GM12878 (cell line): ENCODE data around the gene MB21D2. TPM values are rescaled to one million over a fixed set of nuclear protein-coding genes. Genes with fewer than 3 reads are reported as not detected.

Experiments used
- ATAC-seq: fragments of 200-7000 bp; cut with Tn5 transposase; 3 replicates; pipeline ENCODE4 v1.9.1; 2020; ENCODE audit warnings: mild to moderate bottlenecking, moderate library complexity
- BruUV-seq: library from RNA; stranded (reverse); fragments of 400-500 nt; replicated peaks from 2 replicates; lab custom pipeline; 2021; lab: Mats Ljungman, UMichigan
- CTCF ChIA-PET: fragments of 300-600 bp; sonication (Branson Sonifier 250); formaldehyde crosslinking; extraction: SDS; loops from one replicate; lab custom pipeline; 2021; ENCODE audit warnings: inconsistent platforms; lab: Yijun Ruan, JAX
- POLR2A ChIA-PET: fragments of 350-600 bp; formaldehyde crosslinking; extraction: SDS; loops from one replicate; lab custom pipeline; 2021; ENCODE audit warnings: inconsistent platforms; lab: Charles Lee
- RAD21 ChIA-PET: fragments of 300-600 bp; sonication (Branson Sonifier 250); formaldehyde crosslinking; loops from one replicate; lab custom pipeline; 2023; ENCODE audit warnings: antibody characterized with exemption; ENCODE audit not compliant: unreplicated experiment; lab: Charles Lee
- SMC1A ChIA-PET: fragments of 300-600 bp; sonication (Branson Sonifier 250); formaldehyde crosslinking; loops from one replicate; lab custom pipeline; 2023; ENCODE audit not compliant: unreplicated experiment, uncharacterized antibody; lab: Charles Lee
- DNase-seq: peaks from one replicate; pipeline ENCODE4 v3.0.0-alpha.2; 2011; ENCODE audit warnings: low read depth, low spot score
- FAIRE-seq: peaks from 3 replicates; lab custom pipeline; 2011; peaks lifted over from hg19 to GRCh38; lab: Jason Lieb, UNC
- H2AFZ ChIP-seq: 2 replicates; pipeline ENCODE4 v1.6.0; 2011; ENCODE audit warnings: low read depth, low read length, control low read depth; ENCODE audit not compliant: control insufficient read depth
- H3K27ac ChIP-seq: 2 replicates; pipeline ENCODE4 v1.5.1; 2011; ENCODE audit warnings: control low read depth; ENCODE audit not compliant: control insufficient read depth, insufficient read depth
- H3K27me3 ChIP-seq, 2 experiments: replicated peaks in 1 of 2; 2 replicates each; pipeline versions ENCODE4 v1.6.0 to v1.6.1; 2011; ENCODE audit warnings: low read length in 1 of 2; ENCODE audit not compliant: control insufficient read depth in 2 of 2, insufficient read depth in 2 of 2
- H3K36me3 ChIP-seq, 2 experiments: 2 replicates each; pipeline ENCODE4 v1.5.1; 2011; ENCODE audit warnings: low read length in 1 of 2; ENCODE audit not compliant: control insufficient read depth in 2 of 2, insufficient read depth in 2 of 2
- H3K4me1 ChIP-seq: 2 replicates; pipeline ENCODE4 v1.6.1; 2011; ENCODE audit warnings: mild to moderate bottlenecking, low read length, moderate library complexity, mixed read lengths; ENCODE audit not compliant: control insufficient read depth, insufficient read depth
- H3K4me2 ChIP-seq: 2 replicates; pipeline ENCODE4 v1.6.0; 2011; ENCODE audit warnings: control low read depth; ENCODE audit not compliant: control insufficient read depth, insufficient read depth
- H3K4me3 ChIP-seq: fragments of 200-600 bp; sonication (generic); 2 replicates; pipeline ENCODE4 v1.5.1; 2016
- H3K79me2 ChIP-seq: 2 replicates; pipeline ENCODE4 v1.6.0; 2011; ENCODE audit warnings: low read length; ENCODE audit not compliant: control insufficient read depth, insufficient read depth
- H3K9ac ChIP-seq: 2 replicates; pipeline ENCODE4 v1.8.0; 2011; ENCODE audit warnings: low read length, control low read depth, mixed read lengths; ENCODE audit not compliant: control insufficient read depth, insufficient read depth
- H3K9me3 ChIP-seq: replicated peaks from 3 replicates; pipeline ENCODE4 v1.5.1; 2011; ENCODE audit warnings: mild to moderate bottlenecking, low read length; ENCODE audit not compliant: control insufficient read depth, insufficient read depth
- H4K20me1 ChIP-seq: 2 replicates; pipeline ENCODE4 v1.6.0; 2011; ENCODE audit not compliant: control insufficient read depth, insufficient read depth
- BCL11A ChIP-seq: IDR thresholded peaks from 2 replicates; pipeline ENCODE4 v1.6.1; 2011; ENCODE audit warnings: low read depth, low read length
- BMI1 ChIP-seq: fragments of 450-650 bp; IDR thresholded peaks from 2 replicates; pipeline ENCODE4 v1.6.1; 2016; ENCODE audit warnings: mild to moderate bottlenecking, moderate library complexity, borderline replicate concordance
- CBX5 ChIP-seq: sonication (generic); IDR thresholded peaks from 2 replicates; pipeline ENCODE4 v1.6.1; 2016; ENCODE audit warnings: low read depth, moderate library complexity, mild to moderate bottlenecking, inconsistent platforms
- CHD1 ChIP-seq: IDR thresholded peaks from 2 replicates; pipeline ENCODE4 v1.6.1; 2012; ENCODE audit warnings: low read depth, low read length, improper control_type of control experiment
- CREM ChIP-seq: IDR thresholded peaks from 2 replicates; pipeline ENCODE4 v1.6.1; 2014; ENCODE audit warnings: antibody characterized with exemption, low read depth
- ETV6 ChIP-seq, 2 experiments: fragments of 450-650 bp in 1 of 2; IDR thresholded peaks in 1 of 2; conservative IDR thresholded peaks in 1 of 2; 2 replicates each; pipeline ENCODE4 v1.6.1; 2014; ENCODE audit warnings: antibody characterized with exemption in 1 of 2, borderline replicate concordance in 1 of 2, low read depth in 1 of 2, mild to moderate bottlenecking in 1 of 2, moderate library complexity in 1 of 2
- EZH2 ChIP-seq: IDR thresholded peaks from 2 replicates; pipeline ENCODE4 v1.6.1; 2012; ENCODE audit warnings: low read depth, mild to moderate bottlenecking, control low read depth, inconsistent platforms, low read length, borderline replicate concordance; ENCODE audit not compliant: control insufficient read depth
- FOS ChIP-seq: IDR thresholded peaks from 3 replicates; pipeline ENCODE4 v1.6.1; 2011; ENCODE audit warnings: borderline replicate concordance; ENCODE audit not compliant: insufficient read length; ENCODE audit errors: extremely low read depth
- HDAC6 ChIP-seq: fragments of 200-600 bp; sonication (generic); IDR thresholded peaks from one replicate; pipeline ENCODE4 v1.8.0; 2017; ENCODE audit warnings: antibody characterized with exemption; ENCODE audit not compliant: unreplicated experiment
- KAT2A ChIP-seq: conservative IDR thresholded peaks from 2 replicates; pipeline ENCODE4 v1.6.1; 2011; ENCODE audit warnings: low read depth, low read length; ENCODE audit not compliant: control insufficient read depth
- MTA2 ChIP-seq: fragments of 450-650 bp; IDR thresholded peaks from 2 replicates; pipeline ENCODE4 v1.6.1; 2016; ENCODE audit warnings: low read depth, mild to moderate bottlenecking, moderate library complexity
- MTA3 ChIP-seq: IDR thresholded peaks from 2 replicates; pipeline ENCODE4 v1.6.1; 2012; ENCODE audit warnings: low read length, inconsistent platforms, borderline replicate concordance
- NR2C1 ChIP-seq: fragments of 450-650 bp; IDR thresholded peaks from 2 replicates; pipeline ENCODE4 v1.6.1; 2017; ENCODE audit warnings: antibody characterized with exemption, mild to moderate bottlenecking, moderate library complexity
- SIX5 ChIP-seq: IDR thresholded peaks from 2 replicates; pipeline ENCODE4 v1.6.1; 2011; ENCODE audit warnings: mild to moderate bottlenecking, low read depth, low read length, moderate library complexity; ENCODE audit not compliant: severe bottlenecking
- SMAD5 ChIP-seq: IDR thresholded peaks from 2 replicates; pipeline ENCODE4 v1.6.1; 2016; ENCODE audit warnings: antibody characterized with exemption, low read depth
- WGBS: methylation state at CpG from one replicate; pipeline ENCODE4 v1.1.6; 2016; ENCODE audit warnings: low lambda C conversion rate; ENCODE audit not compliant: insufficient replicate concordance, insufficient coverage; ENCODE audit errors: missing lambda C conversion rate; 5-methylcytosine and 5-hydroxymethylcytosine counted together
- in situ Hi-C: fragments of 300-500 bp; cut with MboI; formaldehyde crosslinking; loops from 9 replicates; pipeline ENCODE4 v1.14.3; 2018; ENCODE audit warnings: mixed read lengths
- intact Hi-C: fragments of 100-400 bp; cut with micrococcal nuclease; formaldehyde crosslinking; loops from one replicate; pipeline ENCODE4 v1.14.2; 2022; ENCODE audit not compliant: unreplicated experiment
- polyA plus RNA-seq, 11 experiments: library from polyadenylated mRNA; depleted of rRNA in 4 of 11; unstranded in 6 of 11; stranded (reverse) in 5 of 11; fragments of >200 nt; fragmentation: Nextera tagmentation in 4 of 11; fragmentation: Illumina TruSeq in 1 of 11; extraction: Ambion mirVana in 4 of 11; extraction: Trizol in 1 of 11; gene quantifications; 1 replicate in 1 of 11; 2 replicates in 10 of 11; pipeline versions ENCODE4 v1.2.1 to v1.2.3, GENCODE V29; 2011 to 2016; ENCODE audit warnings: inconsistent platforms in 2 of 11, missing spikeins in 2 of 11, low read depth in 1 of 11
- total RNA-seq, 4 experiments: library from RNA; depleted of rRNA in 3 of 4; stranded (reverse); fragments of >200 nt in 3 of 4; fragmentation: Illumina TruSeq in 1 of 4; extraction: Trizol in 1 of 4; gene quantifications; 2 replicates each; pipeline versions ENCODE4 v1.2.1 to v1.2.3, GENCODE V29; 2013 to 2021
- TF ChIP-seq, protein P1 (sequence below): fragments of 450-650 bp; conservative IDR thresholded peaks from 2 replicates; pipeline ENCODE4 v1.6.1; 2017; ENCODE audit warnings: mild to moderate bottlenecking, moderate library complexity
- TF ChIP-seq, protein P2 (sequence below): fragments of 450-650 bp; IDR thresholded peaks from 2 replicates; pipeline ENCODE4 v1.6.1; 2018; ENCODE audit warnings: mild to moderate bottlenecking, low read depth, moderate library complexity; ENCODE audit not compliant: partially characterized antibody

Gene MB21D2
- total and polyA plus RNA-seq, 10 of the 15 experiments (the other 5 are each of a cell fraction or from before 2014, with no cell fraction given): 7.9 to 21.2 (median 15.3) TPM

DNA sequence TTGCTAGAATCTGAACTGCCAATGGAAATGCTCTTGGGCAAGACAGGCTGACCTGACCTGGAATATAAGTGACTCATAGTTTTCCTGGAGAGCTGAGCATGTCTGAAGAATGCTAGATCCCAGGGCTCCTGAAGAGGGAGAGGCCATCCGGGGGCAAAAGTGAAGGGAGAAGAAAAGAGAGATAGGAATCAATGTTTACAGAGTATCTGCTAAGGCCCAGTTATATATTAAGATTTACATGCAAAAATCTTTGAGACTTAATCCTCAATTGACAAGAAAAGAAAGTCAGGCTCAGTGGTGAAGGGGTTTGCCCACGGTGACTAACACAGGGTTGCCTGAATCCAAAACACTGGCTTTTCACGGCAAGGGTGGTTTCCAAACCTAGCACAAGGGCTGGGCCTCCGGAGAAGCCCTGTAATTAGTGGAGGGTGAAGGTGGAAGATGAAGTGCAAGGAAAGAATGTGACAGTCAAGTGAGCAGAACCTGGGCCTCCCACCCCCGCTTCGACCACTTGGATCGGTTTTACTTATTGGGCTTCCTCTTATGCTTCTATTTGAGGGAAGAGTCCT, 98.6 kb downstream of the MB21D2 start:
- 3% methylated on average over 7 of the region's 7 CpGs for WGBS
- Histone ChIP-seq H3K79me2 (peaks cover 9% of the 10 kb centered on the region), H3K36me3 (no peaks in the 10 kb centered on the region; a peak in 2 of 4 replicates), H3K27me3 (no peaks in the 10 kb centered on the region), H3K4me3 (no peak overlapping the region), H3K9ac (no peak overlapping the region), H3K9me3 (no peaks in the 10 kb centered on the region), H3K4me2 (0 out of 2 replicates have a peak overlapping the region, but pooled peaks have one; percentile 6), H3K4me1 (peaks cover 34% of the 10 kb centered on the region), H3K27ac (peak overlapping the region; percentile 68), H4K20me1 (no peaks in the 10 kb centered on the region), H2AFZ (no peak overlapping the region)
- FAIRE-seq: no peak
- ATAC-seq: peak; percentile 89
- ChIA-PET RAD21 (interaction anchor here (0.8 to 14.6 kb wide), 8 partner anchors 11 to 113 kb away, joined by 3 to 425 read pairs (median 40); partner anchors contain the start of gene MB21D2), SMC1A (interaction anchor here (0.8 to 17.1 kb wide), 15 partner anchors 13 to 222 kb away, joined by 3 to 472 read pairs (median 7); partner anchors contain the start of gene MB21D2), POLR2A (interaction anchor here (0.9 to 6.0 kb wide), 5 partner anchors 13 to 97 kb away, joined by 3 to 58 read pairs (median 3); partner anchors contain the start of gene MB21D2), CTCF (interaction anchor here (1.1 to 10.7 kb wide), 4 partner anchors 31 to 222 kb away, joined by 4 to 440 read pairs (median 6); partner anchors contain the start of gene MB21D2)
- peak; percentile 59 for DNase-seq
- in situ Hi-C loops (loop anchor here (5.0 kb wide), 2 partner anchors 93 to 223 kb away; no protein-coding TSS in a partner anchor), intact Hi-C loops (loop anchor here (1.0 to 10.0 kb wide), 4 partner anchors 33 to 643 kb away; no protein-coding TSS in a partner anchor)
- no TSS peak for BruUV-seq
- TF ChIP-seq SMAD5 (no peak), FOS (no peak), BCL11A (peak; percentile 69), BMI1 (peak; percentile 20; the same call in 1 of the 2 replicates), EZH2 (no peak), MTA2 (peak; percentile 72), CHD1 (no peak), MTA3 (no peak), CBX5 (no peak), KAT2A (no peak), NR2C1 (no peak), CREM (peak; percentile 28; the same call in 1 of the 2 replicates), HDAC6 (no peak), ETV6 (conservative IDR thresholded peaks at IDR 0.05 in 1 of 2, IDR thresholded peaks at IDR 0.05 in 1 of 2; ENCODE audit: borderline replicate concordance in 1 of 2, low read depth in 1 of 2) (0 out of 4 replicates have a peak, but pooled peaks of 1 of the 2 experiments have one; percentile 43), SIX5 (no peak)
- TF ChIP-seq, protein P1, sequence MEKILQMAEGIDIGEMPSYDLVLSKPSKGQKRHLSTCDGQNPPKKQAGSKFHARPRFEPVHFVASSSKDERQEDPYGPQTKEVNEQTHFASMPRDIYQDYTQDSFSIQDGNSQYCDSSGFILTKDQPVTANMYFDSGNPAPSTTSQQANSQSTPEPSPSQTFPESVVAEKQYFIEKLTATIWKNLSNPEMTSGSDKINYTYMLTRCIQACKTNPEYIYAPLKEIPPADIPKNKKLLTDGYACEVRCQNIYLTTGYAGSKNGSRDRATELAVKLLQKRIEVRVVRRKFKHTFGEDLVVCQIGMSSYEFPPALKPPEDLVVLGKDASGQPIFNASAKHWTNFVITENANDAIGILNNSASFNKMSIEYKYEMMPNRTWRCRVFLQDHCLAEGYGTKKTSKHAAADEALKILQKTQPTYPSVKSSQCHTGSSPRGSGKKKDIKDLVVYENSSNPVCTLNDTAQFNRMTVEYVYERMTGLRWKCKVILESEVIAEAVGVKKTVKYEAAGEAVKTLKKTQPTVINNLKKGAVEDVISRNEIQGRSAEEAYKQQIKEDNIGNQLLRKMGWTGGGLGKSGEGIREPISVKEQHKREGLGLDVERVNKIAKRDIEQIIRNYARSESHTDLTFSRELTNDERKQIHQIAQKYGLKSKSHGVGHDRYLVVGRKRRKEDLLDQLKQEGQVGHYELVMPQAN: no peak
- TF ChIP-seq, protein P2, sequence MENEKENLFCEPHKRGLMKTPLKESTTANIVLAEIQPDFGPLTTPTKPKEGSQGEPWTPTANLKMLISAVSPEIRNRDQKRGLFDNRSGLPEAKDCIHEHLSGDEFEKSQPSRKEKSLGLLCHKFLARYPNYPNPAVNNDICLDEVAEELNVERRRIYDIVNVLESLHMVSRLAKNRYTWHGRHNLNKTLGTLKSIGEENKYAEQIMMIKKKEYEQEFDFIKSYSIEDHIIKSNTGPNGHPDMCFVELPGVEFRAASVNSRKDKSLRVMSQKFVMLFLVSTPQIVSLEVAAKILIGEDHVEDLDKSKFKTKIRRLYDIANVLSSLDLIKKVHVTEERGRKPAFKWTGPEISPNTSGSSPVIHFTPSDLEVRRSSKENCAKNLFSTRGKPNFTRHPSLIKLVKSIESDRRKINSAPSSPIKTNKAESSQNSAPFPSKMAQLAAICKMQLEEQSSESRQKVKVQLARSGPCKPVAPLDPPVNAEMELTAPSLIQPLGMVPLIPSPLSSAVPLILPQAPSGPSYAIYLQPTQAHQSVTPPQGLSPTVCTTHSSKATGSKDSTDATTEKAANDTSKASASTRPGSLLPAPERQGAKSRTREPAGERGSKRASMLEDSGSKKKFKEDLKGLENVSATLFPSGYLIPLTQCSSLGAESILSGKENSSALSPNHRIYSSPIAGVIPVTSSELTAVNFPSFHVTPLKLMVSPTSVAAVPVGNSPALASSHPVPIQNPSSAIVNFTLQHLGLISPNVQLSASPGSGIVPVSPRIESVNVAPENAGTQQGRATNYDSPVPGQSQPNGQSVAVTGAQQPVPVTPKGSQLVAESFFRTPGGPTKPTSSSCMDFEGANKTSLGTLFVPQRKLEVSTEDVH: no peak
